Pons (tissue), 1 donor: ENCODE measurements around the gene SCPEP1.
"Not testable (repeated sequence)": the region's sequence is repeated elsewhere in the genome, so short reads cannot be mapped to it uniquely, and the experiment has no call there.

Experiments used
- DNase-seq: peaks from one replicate; pipeline ENCODE4 v3.0.0-alpha.2; 2016; ENCODE audit warnings: low spot score

SCPEP1 gene

GRCh38 chr17:56965241-56965640 lies 12.7 kb upstream of the SCPEP1 start:
- DNase-seq = not testable (repeated sequence)

- not testable (repeated sequence) for DNase-seq
Measured at GRCh38 chr17:56965681-56966080, 12.2 kb upstream of the SCPEP1 start.

GRCh38 chr17:56966338-56966737 lies 11.6 kb upstream of the SCPEP1 start:
- no peak for DNase-seq

- no peak for DNase-seq
Measured at GRCh38 chr17:56970974-56971373, 7.0 kb upstream of the SCPEP1 start.

GRCh38 chr17:56972111-56972730 lies 5.7 kb upstream of the SCPEP1 start:
- no peak for DNase-seq

GRCh38 chr17:56973520-56973919 lies 4.4 kb upstream of the SCPEP1 start:
- DNase-seq = no peak

- DNase-seq = no peak
Measured at GRCh38 chr17:56974055-56974454, 3.9 kb upstream of the SCPEP1 start.

GRCh38 chr17:56975656-56976055 lies 2.3 kb upstream of the SCPEP1 start:
- no peak for DNase-seq

GRCh38 chr17:56976941-56977608 lies 856 bp upstream of the SCPEP1 start:
- no peak for DNase-seq

GRCh38 chr17:56978441-56979090 lies 635 bp downstream of the SCPEP1 start:
- peak; percentile 74 for DNase-seq

- DNase-seq = no peak
Measured at GRCh38 chr17:56979091-56979480, 1.2 kb downstream of the SCPEP1 start.

GRCh38 chr17:56980526-56980925 lies 2.6 kb downstream of the SCPEP1 start:
- DNase-seq = not testable (repeated sequence)

GRCh38 chr17:56982312-56982711 lies 4.4 kb downstream of the SCPEP1 start:
- DNase-seq = no peak

GRCh38 chr17:56983366-56983765 lies 5.4 kb downstream of the SCPEP1 start:
- DNase-seq = no peak

- DNase-seq = peak; percentile 31
Measured at GRCh38 chr17:56985371-56986162, 7.6 kb downstream of the SCPEP1 start.

- no peak for DNase-seq
Measured at GRCh38 chr17:56987283-56987834, 9.4 kb downstream of the SCPEP1 start.

- no peak for DNase-seq
Measured at GRCh38 chr17:56988901-56989572, 11.1 kb downstream of the SCPEP1 start.

- no peak for DNase-seq
Measured at GRCh38 chr17:56992364-56992763, 14.4 kb downstream of the SCPEP1 start.

- DNase-seq = no peak
Measured at GRCh38 chr17:56994009-56994792, 16.3 kb downstream of the SCPEP1 start.

- no peak for DNase-seq
Measured at GRCh38 chr17:56995766-56996165, 17.8 kb downstream of the SCPEP1 start.

GRCh38 chr17:56997313-56997712 lies 19.4 kb downstream of the SCPEP1 start:
- DNase-seq = no peak
